Activated T-cell treated with anti-CD3 and anti-CD28 coated beads for 24 hours (primary cell): ENCODE data around the gene ANKRD44.
"Not testable (repeated sequence)": the region's sequence is repeated elsewhere in the genome, so short reads cannot be mapped to it uniquely, and the experiment has no call there.

Experiments
- DNase-seq: peaks from one replicate; pipeline ENCODE4 v3.0.0-alpha.2; 2020; ENCODE audit warnings: low read depth

ANKRD44 gene

GRCh38 chr2:197287596-197287932 is 23.0 kb downstream of the ANKRD44 start:
- DNase-seq, result not testable (repeated sequence)

- no peak for DNase-seq
These were observed 23.6 kb downstream of the ANKRD44 start for GRCh38 chr2:197286805-197287595.

- DNase-seq, result no peak
These were observed 25.2 kb downstream of the ANKRD44 start for GRCh38 chr2:197285361-197285760.

GRCh38 chr2:197284956-197285355 is 25.6 kb downstream of the ANKRD44 start:
- DNase-seq, result no peak

GRCh38 chr2:197281421-197281820 is 29.2 kb downstream of the ANKRD44 start:
- DNase-seq, result no peak

GRCh38 chr2:197280015-197280702 is 30.4 kb downstream of the ANKRD44 start:
- DNase-seq, result no peak

- DNase-seq, result no peak
These were observed 31.5 kb downstream of the ANKRD44 start for GRCh38 chr2:197278799-197279763.

GRCh38 chr2:197277794-197278193 is 32.8 kb downstream of the ANKRD44 start:
- DNase-seq, result no peak

- no peak for DNase-seq
These were observed 34.4 kb downstream of the ANKRD44 start for GRCh38 chr2:197276156-197276555.

GRCh38 chr2:197274937-197275336 is 35.6 kb downstream of the ANKRD44 start:
- no peak for DNase-seq

- DNase-seq, result no peak
These were observed 36.2 kb downstream of the ANKRD44 start for GRCh38 chr2:197274349-197274748.

GRCh38 chr2:197273485-197273884 is 37.1 kb downstream of the ANKRD44 start:
- no peak for DNase-seq

GRCh38 chr2:197270601-197271000 is 40.0 kb downstream of the ANKRD44 start:
- no peak for DNase-seq

GRCh38 chr2:197269815-197270214 is 40.8 kb downstream of the ANKRD44 start:
- DNase-seq, result no peak

- DNase-seq, result no peak
These were observed 41.6 kb downstream of the ANKRD44 start for GRCh38 chr2:197268786-197269584.

- DNase-seq, result no peak
These were observed 44.1 kb downstream of the ANKRD44 start for GRCh38 chr2:197266477-197266876.

- DNase-seq, result no peak
These were observed 44.7 kb downstream of the ANKRD44 start for GRCh38 chr2:197265924-197266323.

GRCh38 chr2:197265036-197265435 is 45.5 kb downstream of the ANKRD44 start:
- no peak for DNase-seq

- no peak for DNase-seq
These were observed 46.2 kb downstream of the ANKRD44 start for GRCh38 chr2:197264332-197264731.

- DNase-seq, result no peak
These were observed 47.5 kb downstream of the ANKRD44 start for GRCh38 chr2:197263077-197263476.

- DNase-seq, result no peak
These were observed 48.8 kb downstream of the ANKRD44 start for GRCh38 chr2:197261808-197262226.
